Body of pancreas (tissue), 4 donors: ENCODE data around the gene COX7A1. TPM values are rescaled to one million over a fixed set of nuclear protein-coding genes. Genes with fewer than 3 reads are reported as not detected.
A peak's percentile ranks its signal among the peaks of the same experiment; 100 is the strongest.
"Not testable (repeated sequence)": the region's sequence is repeated elsewhere in the genome, so short reads cannot be mapped to it uniquely, and the experiment has no call there.

Experiments used
- ATAC-seq: fragments of 150-250 bp; one replicate; pipeline ENCODE4 v1.9.1; 2016
- DNase-seq, 4 donors: peaks; one replicate each; pipeline ENCODE4 v3.0.0-alpha.2; 2019
- H3K27ac ChIP-seq, 4 donors: fragments of 200-600 bp; sonication (generic); 1 replicate in 3 of 4; 2 replicates in 1 of 4; pipeline versions ENCODE4 v1.5.1 to v1.6.1; 2016 to 2019; ENCODE audit warnings: mild to moderate bottlenecking in 1 of 4, mixed read lengths in 1 of 4, moderate library complexity in 1 of 4
- H3K27me3 ChIP-seq, 2 donors: fragments of 200-600 bp; sonication (generic); one replicate each; pipeline ENCODE4 v1.6.0; 2016; ENCODE audit warnings: mild to moderate bottlenecking in 1 of 2
- H3K36me3 ChIP-seq, 2 donors: fragments of 200-600 bp; sonication (generic); replicated peaks in 1 of 2; 2 replicates each; pipeline ENCODE4 v1.5.1; 2016; ENCODE audit warnings: low read depth in 2 of 2; ENCODE audit not compliant: insufficient read depth in 1 of 2
- H3K4me1 ChIP-seq: fragments of 200-600 bp; sonication (generic); one replicate; pipeline ENCODE4 v1.6.0; 2016
- H3K4me3 ChIP-seq, 2 donors: fragments of 200-600 bp; sonication (generic); 1 replicate in 1 of 2; 2 replicates in 1 of 2; pipeline ENCODE4 v1.5.1; 2016 to 2019
- H3K9me3 ChIP-seq, 3 donors: fragments of 200-600 bp; sonication (generic); 1 replicate in 2 of 3; 2 replicates in 1 of 3; pipeline ENCODE4 v1.5.1; 2016
- POLR2A ChIP-seq, 3 donors: fragments of 450-650 bp; IDR thresholded peaks; one replicate each; pipeline ENCODE4 v1.6.1; 2016; ENCODE audit warnings: antibody characterized with exemption in 3 of 3, mild to moderate bottlenecking in 2 of 3
- whole genome bisulfite sequencing, 2 donors: methylation state at CpG; one replicate each; pipeline ENCODE4 v1.1.5; 2017; 5-methylcytosine and 5-hydroxymethylcytosine counted together
- intact Hi-C: fragments of 100-400 bp; cut with DNase I; formaldehyde crosslinking; loops from one replicate; pipeline ENCODE4 v1.15.1; 2023
- total RNA-seq, 2 donors: library from RNA; depleted of rRNA; stranded (reverse); fragments of >200 nt; gene quantifications; one replicate each; pipeline ENCODE4 v1.1.0, GENCODE V29; 2016
- TF ChIP-seq, protein P1 (sequence below), 7 experiments: fragments of 450-650 bp in 4 of 7; fragments of 200-600 bp in 3 of 7; sonication (generic) in 3 of 7; IDR thresholded peaks; one replicate each; pipeline ENCODE4 v1.5.1; 2016 to 2019; ENCODE audit warnings: antibody characterized with exemption in 7 of 7

COX7A1 gene
- 10 to 100 TPM in 1 of 2 donors, 1 to 10 TPM in 1; 1.6 to 29.0 TPM for total RNA-seq

DNA sequence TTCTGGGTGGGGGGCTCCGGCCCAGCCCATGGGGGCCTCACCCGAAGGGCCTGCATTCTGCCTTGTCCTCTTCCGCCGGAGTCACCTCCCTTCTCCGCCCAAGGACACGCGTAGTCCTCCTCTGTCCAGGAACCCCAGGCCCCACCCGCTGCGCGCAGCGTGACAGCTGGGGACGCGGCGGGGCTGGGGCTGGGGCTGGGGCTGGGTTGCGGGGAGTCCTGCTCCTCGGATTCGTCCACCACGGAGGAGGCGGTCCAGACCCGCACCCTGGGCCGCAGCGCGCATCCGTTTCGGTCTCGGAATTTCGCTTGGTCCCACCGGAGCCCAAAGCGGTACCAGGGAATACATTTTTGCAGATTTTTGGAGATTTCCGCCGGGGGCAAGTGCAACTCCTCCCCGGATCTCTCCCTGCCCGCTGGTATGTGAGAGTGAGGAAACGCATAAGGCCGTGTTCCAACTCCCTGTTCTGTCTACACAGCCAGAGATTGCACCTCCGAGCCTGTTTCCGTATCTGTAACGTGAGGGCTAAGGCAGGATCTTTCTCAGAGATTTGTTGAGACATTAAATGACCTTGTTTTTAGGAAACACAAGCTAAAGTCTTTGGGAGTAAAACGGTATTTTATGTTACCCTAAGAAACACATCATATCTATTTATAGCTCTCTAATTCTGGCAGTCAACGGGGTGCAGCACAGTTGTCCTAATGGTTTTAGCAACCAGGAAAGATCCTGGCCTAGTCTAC, at the start of gene COX7A1:
TSS of gene COX7A1 (minus strand) at position 96 of the 740 bp plus-strand sequence. CDS start at position 56, 40 bp downstream.
- Histone ChIP-seq H3K4me3 (peak within 1 kb of the TSS in 1 of 2 donors; percentile 31), H3K9me3 (no peaks in the 10 kb centered on the region), H3K27me3 (no peaks in the 10 kb centered on the region), H3K27ac (peak within 1 kb of the TSS; percentile 56 to 80 (median 73)), H3K4me1 (peaks cover 4% of the 10 kb centered on the region), H3K36me3 (peaks cover 4 to 13% of the 10 kb centered on the region in 2 donors)
- TF ChIP-seq, protein P1, sequence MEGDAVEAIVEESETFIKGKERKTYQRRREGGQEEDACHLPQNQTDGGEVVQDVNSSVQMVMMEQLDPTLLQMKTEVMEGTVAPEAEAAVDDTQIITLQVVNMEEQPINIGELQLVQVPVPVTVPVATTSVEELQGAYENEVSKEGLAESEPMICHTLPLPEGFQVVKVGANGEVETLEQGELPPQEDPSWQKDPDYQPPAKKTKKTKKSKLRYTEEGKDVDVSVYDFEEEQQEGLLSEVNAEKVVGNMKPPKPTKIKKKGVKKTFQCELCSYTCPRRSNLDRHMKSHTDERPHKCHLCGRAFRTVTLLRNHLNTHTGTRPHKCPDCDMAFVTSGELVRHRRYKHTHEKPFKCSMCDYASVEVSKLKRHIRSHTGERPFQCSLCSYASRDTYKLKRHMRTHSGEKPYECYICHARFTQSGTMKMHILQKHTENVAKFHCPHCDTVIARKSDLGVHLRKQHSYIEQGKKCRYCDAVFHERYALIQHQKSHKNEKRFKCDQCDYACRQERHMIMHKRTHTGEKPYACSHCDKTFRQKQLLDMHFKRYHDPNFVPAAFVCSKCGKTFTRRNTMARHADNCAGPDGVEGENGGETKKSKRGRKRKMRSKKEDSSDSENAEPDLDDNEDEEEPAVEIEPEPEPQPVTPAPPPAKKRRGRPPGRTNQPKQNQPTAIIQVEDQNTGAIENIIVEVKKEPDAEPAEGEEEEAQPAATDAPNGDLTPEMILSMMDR (IDR thresholded peaks at IDR 0.05), result no peak
- TF ChIP-seq POLR2A (IDR thresholded peaks at IDR 0.05), result peak; percentile 25 to 43 (median 27)
- DNase-seq, result peak; percentile 46 to 62 (median 52)
- intact Hi-C loops, result no loop called here
- ATAC-seq, result peak; percentile 74
- 51 to 53% methylated on average over 5 to 38 of the region's 40 CpGs for WGBS, 2 donors

DNA sequence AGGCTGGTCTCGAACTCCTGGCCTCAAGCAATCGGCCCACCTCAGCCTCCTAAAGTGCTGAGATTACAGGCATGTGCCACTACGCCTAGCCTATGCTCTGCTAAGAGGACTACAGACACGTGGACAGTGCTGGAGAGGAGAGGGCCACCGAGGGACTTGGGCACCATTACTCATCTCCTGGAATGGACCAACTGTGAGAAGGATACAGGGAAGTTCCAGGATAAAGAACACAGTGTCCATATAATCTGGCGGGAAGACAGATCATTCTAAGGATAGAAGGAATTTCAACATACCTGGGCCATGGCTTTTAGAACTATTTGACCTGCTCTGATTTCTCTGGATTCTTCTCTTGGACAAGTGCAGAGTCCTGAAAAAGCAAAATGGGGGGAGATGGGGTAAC, 49.4 kb upstream of the COX7A1 start:
- intact Hi-C loops, result no loop called here
- DNase-seq (no peak), ATAC-seq (no peak)
- Histone ChIP-seq H3K4me3 (no peak overlapping the region), H3K27ac (no peak overlapping the region), H3K4me1 (no peaks in the 10 kb centered on the region), H3K27me3 (no peaks in the 10 kb centered on the region), H3K36me3 (no peaks in the 10 kb centered on the region), H3K9me3 (no peaks in the 10 kb centered on the region)
- 85 to 89% methylated on average over 6 of the region's 6 CpGs for WGBS, 2 donors
- TF ChIP-seq POLR2A (IDR thresholded peaks at IDR 0.05), result no peak
- TF ChIP-seq, protein P1 (IDR thresholded peaks at IDR 0.05), result no peak

DNA sequence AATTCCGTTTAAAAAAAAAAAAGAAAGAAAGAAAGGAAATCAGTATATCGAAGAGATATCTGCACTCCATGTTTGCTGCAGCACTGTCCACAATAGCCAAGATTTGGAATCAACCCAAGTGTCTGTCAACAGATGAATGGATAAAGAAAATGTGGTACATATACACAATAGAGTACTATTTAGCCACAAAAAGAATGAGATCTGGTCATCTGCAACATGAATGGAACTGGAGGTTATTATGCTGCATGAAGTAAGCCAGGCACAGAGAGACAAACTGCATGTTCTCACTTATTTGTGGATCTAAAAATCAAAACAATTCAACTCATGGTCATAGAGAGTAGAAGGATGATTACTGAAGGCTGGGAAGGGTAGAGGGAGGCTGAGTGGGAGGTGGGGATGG, 45.9 kb upstream of the COX7A1 start:
- no peak overlapping the region for H3K27ac ChIP-seq
- H3K9me3 ChIP-seq, result no peaks in the 10 kb centered on the region
- H3K4me1 ChIP-seq, result no peaks in the 10 kb centered on the region
- H3K27me3 ChIP-seq, result no peaks in the 10 kb centered on the region
- WGBS, 2 donors, result 82 to 85% methylated on average over 2 of the region's 2 CpGs
- ATAC-seq (no peak), DNase-seq (no peak)
- TF ChIP-seq, protein P1 (IDR thresholded peaks at IDR 0.05), result no peak
- no peak for TF ChIP-seq POLR2A (IDR thresholded peaks at IDR 0.05)
- no peaks in the 10 kb centered on the region for H3K36me3 ChIP-seq
- H3K4me3 ChIP-seq, result no peak overlapping the region
- intact Hi-C loops, result no loop called here

DNA sequence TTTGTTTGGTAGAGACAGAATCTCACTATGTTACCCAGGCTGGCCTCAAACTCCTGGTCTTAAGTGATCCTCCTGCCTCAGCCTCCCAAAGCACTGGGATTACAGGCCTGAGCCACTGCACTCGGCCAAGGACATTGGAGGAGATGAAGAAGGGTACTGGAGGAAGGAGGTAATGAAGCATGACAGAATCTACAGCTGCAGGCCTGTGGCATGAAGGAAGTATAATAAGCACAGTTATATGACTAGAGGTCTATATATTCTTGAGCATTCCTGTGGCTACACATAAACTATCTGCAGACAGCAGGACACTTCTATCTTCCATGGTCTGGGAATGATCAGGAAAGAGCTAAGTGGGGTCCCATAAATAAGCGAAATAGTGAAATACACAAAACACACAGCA, 44.0 kb upstream of the COX7A1 start:
- intact Hi-C loops, result no loop called here
- no peaks in the 10 kb centered on the region for H3K36me3 ChIP-seq
- 87 to 100% methylated on average over 2 of the region's 2 CpGs for WGBS, 2 donors

GRCh38 chr19:36186722-36187121, 34.5 kb upstream of the COX7A1 start:
- H3K27me3 ChIP-seq, H3K4me3 ChIP-seq, DNase-seq, H3K36me3 ChIP-seq, H3K4me1 ChIP-seq, ATAC-seq, intact Hi-C loops, H3K27ac ChIP-seq, H3K9me3 ChIP-seq: not testable (repeated sequence)
- 94 to 96% methylated on average over 5 of the region's 5 CpGs for WGBS, 2 donors

More for the DNA sequence above, 44.0 kb upstream of the COX7A1 start:
- TF ChIP-seq POLR2A (IDR thresholded peaks at IDR 0.05), result no peak
- TF ChIP-seq, protein P1 (IDR thresholded peaks at IDR 0.05), result no peak
- H3K4me3 ChIP-seq, result no peak overlapping the region
- ATAC-seq, result no peak
- H3K27ac ChIP-seq, result no peak overlapping the region
- no peak for DNase-seq
- no peaks in the 10 kb centered on the region for H3K9me3 ChIP-seq
- H3K4me1 ChIP-seq, result no peaks in the 10 kb centered on the region
- no peaks in the 10 kb centered on the region for H3K27me3 ChIP-seq
